ENCODE results near the gene LRBA. TPM values are rescaled to one million over a fixed set of nuclear protein-coding genes. Genes with fewer than 3 reads are reported as not detected.

The LRBA gene
- total RNA-seq, 1 experiment from 2014 or later = 69.1 TPM

DNA sequence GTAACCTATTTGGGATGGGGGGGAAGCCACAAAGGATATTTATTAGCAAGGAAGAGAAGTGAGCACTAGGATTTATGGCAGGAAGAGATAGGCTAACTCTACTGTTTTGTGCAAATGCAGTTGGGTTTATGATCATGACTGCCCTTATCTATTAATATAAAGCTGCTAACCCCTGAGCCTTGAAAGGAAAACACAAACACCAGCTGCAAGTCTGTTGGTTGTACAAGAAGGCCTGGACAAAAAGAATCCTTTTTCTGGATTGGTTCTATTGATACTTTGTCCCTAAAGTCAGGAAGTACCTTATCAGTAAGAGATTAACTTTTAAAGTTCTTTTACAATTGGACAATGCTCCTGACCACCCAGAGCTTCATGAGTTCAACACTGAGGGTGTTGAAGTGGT is 188.8 kb downstream of the LRBA start:
- no peaks in the 10 kb centered on the region for H3K9me3 Mint-ChIP-seq
- DNase-seq (ENCODE audit: low spot score) = no peak
- peaks cover 7% of the 10 kb centered on the region for H3K4me1 Mint-ChIP-seq
- peaks cover 33% of the 10 kb centered on the region for H3K36me3 Mint-ChIP-seq
- no peak overlapping the region for H3K27ac Mint-ChIP-seq
- no peak overlapping the region for H3K4me3 Mint-ChIP-seq
- TF ChIP-seq STAT6 (CRISPR knock-in tag; conservative IDR thresholded peaks at IDR 0.05; ENCODE audit: low read depth) (no peak), KAT7 (CRISPR knock-in tag; IDR thresholded peaks at IDR 0.05; ENCODE audit: borderline replicate concordance) (no peak), FOXJ3 (CRISPR knock-in tag; IDR thresholded peaks at IDR 0.05; ENCODE audit: borderline replicate concordance) (no peak), FOXK1 (CRISPR knock-in tag; IDR thresholded peaks at IDR 0.05) (no peak), SMAD4 (CRISPR knock-in tag; IDR thresholded peaks at IDR 0.05) (no peak), IRF1 (CRISPR knock-in tag; IDR thresholded peaks at IDR 0.05) (no peak), ATF1 (CRISPR knock-in tag; IDR thresholded peaks at IDR 0.05) (no peak), ZNF138 (CRISPR knock-in tag; conservative IDR thresholded peaks at IDR 0.05) (no peak), MXD4 (CRISPR knock-in tag; IDR thresholded peaks at IDR 0.05; ENCODE audit: borderline replicate concordance) (no peak), ZNF671 (CRISPR knock-in tag; IDR thresholded peaks at IDR 0.05) (no peak), TCF7 (CRISPR knock-in tag; IDR thresholded peaks at IDR 0.05; ENCODE audit: low read depth) (no peak), E2F1 (CRISPR knock-in tag; IDR thresholded peaks at IDR 0.05) (no peak), ZBTB43 (CRISPR knock-in tag; IDR thresholded peaks at IDR 0.05) (no peak), MYBL2 (CRISPR knock-in tag; IDR thresholded peaks at IDR 0.05) (no peak)
- TF ChIP-seq, protein P1, sequence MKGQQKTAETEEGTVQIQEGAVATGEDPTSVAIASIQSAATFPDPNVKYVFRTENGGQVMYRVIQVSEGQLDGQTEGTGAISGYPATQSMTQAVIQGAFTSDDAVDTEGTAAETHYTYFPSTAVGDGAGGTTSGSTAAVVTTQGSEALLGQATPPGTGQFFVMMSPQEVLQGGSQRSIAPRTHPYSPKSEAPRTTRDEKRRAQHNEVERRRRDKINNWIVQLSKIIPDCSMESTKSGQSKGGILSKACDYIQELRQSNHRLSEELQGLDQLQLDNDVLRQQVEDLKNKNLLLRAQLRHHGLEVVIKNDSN (CRISPR knock-in tag; IDR thresholded peaks at IDR 0.05) = no peak
- TF ChIP-seq, protein P2, sequence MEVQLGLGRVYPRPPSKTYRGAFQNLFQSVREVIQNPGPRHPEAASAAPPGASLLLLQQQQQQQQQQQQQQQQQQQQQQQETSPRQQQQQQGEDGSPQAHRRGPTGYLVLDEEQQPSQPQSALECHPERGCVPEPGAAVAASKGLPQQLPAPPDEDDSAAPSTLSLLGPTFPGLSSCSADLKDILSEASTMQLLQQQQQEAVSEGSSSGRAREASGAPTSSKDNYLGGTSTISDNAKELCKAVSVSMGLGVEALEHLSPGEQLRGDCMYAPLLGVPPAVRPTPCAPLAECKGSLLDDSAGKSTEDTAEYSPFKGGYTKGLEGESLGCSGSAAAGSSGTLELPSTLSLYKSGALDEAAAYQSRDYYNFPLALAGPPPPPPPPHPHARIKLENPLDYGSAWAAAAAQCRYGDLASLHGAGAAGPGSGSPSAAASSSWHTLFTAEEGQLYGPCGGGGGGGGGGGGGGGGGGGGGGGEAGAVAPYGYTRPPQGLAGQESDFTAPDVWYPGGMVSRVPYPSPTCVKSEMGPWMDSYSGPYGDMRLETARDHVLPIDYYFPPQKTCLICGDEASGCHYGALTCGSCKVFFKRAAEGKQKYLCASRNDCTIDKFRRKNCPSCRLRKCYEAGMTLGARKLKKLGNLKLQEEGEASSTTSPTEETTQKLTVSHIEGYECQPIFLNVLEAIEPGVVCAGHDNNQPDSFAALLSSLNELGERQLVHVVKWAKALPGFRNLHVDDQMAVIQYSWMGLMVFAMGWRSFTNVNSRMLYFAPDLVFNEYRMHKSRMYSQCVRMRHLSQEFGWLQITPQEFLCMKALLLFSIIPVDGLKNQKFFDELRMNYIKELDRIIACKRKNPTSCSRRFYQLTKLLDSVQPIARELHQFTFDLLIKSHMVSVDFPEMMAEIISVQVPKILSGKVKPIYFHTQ (CRISPR knock-in tag; IDR thresholded peaks at IDR 0.05) = no peak
- TF ChIP-seq, protein P3, sequence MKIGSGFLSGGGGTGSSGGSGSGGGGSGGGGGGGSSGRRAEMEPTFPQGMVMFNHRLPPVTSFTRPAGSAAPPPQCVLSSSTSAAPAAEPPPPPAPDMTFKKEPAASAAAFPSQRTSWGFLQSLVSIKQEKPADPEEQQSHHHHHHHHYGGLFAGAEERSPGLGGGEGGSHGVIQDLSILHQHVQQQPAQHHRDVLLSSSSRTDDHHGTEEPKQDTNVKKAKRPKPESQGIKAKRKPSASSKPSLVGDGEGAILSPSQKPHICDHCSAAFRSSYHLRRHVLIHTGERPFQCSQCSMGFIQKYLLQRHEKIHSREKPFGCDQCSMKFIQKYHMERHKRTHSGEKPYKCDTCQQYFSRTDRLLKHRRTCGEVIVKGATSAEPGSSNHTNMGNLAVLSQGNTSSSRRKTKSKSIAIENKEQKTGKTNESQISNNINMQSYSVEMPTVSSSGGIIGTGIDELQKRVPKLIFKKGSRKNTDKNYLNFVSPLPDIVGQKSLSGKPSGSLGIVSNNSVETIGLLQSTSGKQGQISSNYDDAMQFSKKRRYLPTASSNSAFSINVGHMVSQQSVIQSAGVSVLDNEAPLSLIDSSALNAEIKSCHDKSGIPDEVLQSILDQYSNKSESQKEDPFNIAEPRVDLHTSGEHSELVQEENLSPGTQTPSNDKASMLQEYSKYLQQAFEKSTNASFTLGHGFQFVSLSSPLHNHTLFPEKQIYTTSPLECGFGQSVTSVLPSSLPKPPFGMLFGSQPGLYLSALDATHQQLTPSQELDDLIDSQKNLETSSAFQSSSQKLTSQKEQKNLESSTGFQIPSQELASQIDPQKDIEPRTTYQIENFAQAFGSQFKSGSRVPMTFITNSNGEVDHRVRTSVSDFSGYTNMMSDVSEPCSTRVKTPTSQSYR (CRISPR knock-in tag; IDR thresholded peaks at IDR 0.05) = no peak
- TF ChIP-seq, protein P4, sequence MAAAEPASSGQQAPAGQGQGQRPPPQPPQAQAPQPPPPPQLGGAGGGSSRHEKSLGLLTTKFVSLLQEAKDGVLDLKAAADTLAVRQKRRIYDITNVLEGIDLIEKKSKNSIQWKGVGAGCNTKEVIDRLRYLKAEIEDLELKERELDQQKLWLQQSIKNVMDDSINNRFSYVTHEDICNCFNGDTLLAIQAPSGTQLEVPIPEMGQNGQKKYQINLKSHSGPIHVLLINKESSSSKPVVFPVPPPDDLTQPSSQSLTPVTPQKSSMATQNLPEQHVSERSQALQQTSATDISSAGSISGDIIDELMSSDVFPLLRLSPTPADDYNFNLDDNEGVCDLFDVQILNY (CRISPR knock-in tag; IDR thresholded peaks at IDR 0.05) = no peak
- TF ChIP-seq, protein P5, sequence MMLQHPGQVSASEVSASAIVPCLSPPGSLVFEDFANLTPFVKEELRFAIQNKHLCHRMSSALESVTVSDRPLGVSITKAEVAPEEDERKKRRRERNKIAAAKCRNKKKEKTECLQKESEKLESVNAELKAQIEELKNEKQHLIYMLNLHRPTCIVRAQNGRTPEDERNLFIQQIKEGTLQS (CRISPR knock-in tag; conservative IDR thresholded peaks at IDR 0.05) = no peak
- ChIA-PET POLR2A (no interaction called here), CTCF (interaction anchor here (0.7 kb wide), 1 partner anchor 41 kb away, joined by 4 read pairs; no protein-coding TSS in a partner anchor)
- no peak for ATAC-seq
- no peaks in the 10 kb centered on the region for H3K27me3 Mint-ChIP-seq (ENCODE audit: low read depth)
